NB4 (cell line): ENCODE measurements around the gene SETD6.

Source experiments
- DNase-seq: peaks from one replicate; pipeline ENCODE4 v3.0.0; 2010; ENCODE audit warnings: low read depth
- H3K4me3 ChIP-seq: one replicate; pipeline ENCODE4 v1.5.1; 2011; ENCODE audit warnings: mild to moderate bottlenecking, low read depth, low read length, moderate library complexity
- CTCF ChIP-seq: IDR thresholded peaks from one replicate; pipeline ENCODE4 v1.5.1; 2012; ENCODE audit warnings: low read depth, low read length
- MAX ChIP-seq: IDR thresholded peaks from 2 replicates; pipeline ENCODE4 v1.6.1; 2011; ENCODE audit warnings: low read depth, low read length
- MYC ChIP-seq: IDR thresholded peaks from 2 replicates; pipeline ENCODE4 v1.6.1; 2011; ENCODE audit warnings: low read depth, low read length
- POLR2A ChIP-seq: IDR thresholded peaks from 2 replicates; pipeline ENCODE4 v1.6.1; 2011; ENCODE audit warnings: mild to moderate bottlenecking; ENCODE audit not compliant: insufficient read length; ENCODE audit errors: extremely low read depth

Gene SETD6

DNA sequence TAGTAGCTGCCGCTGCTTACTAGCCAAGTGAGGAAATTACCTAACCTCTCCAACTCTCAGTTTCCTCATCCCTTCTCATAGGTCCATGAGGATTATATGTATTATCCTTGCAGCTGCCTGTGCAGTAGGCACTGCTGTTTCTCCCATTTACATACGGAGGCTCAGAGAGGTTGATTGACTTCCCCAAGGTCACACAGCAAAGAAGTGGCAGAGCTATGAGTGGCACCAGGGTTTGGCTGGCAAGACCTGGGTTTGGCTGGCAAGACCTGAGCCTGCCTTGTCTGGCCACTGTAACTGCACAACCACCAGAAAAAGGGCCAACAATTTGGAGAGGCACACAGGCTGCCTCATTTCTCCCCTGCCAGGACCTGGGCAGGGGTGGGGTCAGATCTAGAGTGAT lies 17.8 kb upstream of the SETD6 start:
- TF ChIP-seq CTCF (no peak), MAX (no peak), MYC (no peak), POLR2A (no peak)
- DNase-seq = no peak
- H3K4me3 ChIP-seq = no peak overlapping the region

DNA sequence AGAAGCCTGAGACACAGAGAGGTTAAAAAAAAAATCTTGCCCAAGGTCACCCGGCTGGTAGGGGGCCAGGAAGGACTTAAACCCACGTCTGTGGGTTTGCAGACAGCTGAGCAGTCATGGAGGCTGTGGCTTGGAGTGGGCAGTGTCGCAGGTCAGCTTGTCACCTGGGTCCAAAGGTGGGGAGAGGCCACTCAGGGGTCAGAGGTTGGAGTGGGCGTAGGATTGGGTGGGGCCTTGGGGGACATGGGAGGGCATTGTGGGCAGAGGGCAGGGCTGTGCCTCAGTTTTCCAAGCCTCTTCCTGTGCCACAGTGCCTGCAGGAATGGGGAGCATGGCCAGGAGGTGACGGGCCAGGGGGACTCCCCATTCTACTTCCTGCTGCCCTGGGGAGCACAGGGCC lies 17.4 kb upstream of the SETD6 start:
- H3K4me3 ChIP-seq = no peak overlapping the region
- no peak for DNase-seq
- TF ChIP-seq POLR2A = no peak
- TF ChIP-seq CTCF = no peak
- no peak for TF ChIP-seq MYC

- no peak for TF ChIP-seq MYC
- TF ChIP-seq MAX = no peak
- no peak for TF ChIP-seq CTCF
- TF ChIP-seq POLR2A = no peak
- no peak for DNase-seq
- H3K4me3 ChIP-seq = no peak overlapping the region
Measured at GRCh38 chr16:58498341-58499091, 16.8 kb upstream of the SETD6 start.

DNA sequence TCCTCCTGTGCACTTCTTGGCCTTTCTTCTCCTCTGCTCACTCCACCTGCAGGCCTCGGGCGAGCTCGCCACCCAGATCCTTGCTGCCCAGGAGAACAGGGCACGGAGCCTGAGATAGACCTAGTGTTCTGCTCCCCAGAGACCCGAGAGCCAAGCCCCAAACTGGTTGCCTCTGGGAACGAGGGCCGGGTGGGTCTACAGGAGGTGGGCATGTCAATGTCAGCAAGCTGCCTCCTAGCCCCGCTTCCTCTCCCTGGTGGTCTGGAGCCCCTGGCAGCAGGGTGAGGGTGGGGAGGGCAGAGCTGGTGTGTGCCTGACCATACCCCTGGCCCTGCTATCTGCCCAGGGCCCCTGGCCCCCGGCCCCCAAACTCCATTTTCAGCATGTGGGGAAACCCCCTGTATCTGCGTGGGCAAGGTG lies 16.2 kb upstream of the SETD6 start:
- no peak overlapping the region for H3K4me3 ChIP-seq

DNA sequence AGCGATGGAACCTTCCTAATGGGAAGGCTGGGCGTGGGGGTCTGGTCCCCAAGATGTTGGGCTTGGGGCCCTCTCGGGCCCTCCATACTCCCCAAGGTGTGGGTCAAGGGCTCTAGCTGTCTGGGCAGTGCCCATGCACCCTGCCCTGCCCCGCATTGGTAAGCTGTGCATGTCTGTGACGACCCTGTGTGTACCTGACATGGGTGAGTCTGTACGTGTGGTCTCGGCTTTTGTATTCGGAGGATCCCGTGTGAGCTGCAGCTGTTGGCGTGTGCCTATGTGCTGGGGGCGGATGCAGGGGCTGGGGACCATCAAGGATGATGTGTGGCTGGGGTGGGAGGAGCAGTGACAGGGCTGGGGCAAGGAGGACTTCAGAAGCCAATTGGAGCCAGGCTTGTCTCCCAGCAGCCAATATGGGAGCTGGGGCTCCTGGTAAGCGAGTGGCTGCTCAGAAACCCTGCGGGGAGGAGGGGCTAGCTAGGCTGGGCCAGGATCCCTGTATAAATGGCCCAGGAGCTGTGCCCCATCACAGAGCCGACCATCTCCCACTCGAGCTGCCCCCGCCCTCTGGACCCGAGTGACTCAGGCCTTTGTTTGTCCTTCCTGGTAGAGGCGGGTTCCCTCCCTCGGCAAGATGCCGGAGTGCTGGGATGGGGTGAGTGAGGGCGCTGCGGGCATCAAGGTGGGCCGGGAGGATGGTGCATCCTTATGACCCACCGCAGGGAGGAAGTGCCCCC lies 15.5 kb upstream of the SETD6 start, which contains the start of gene NDRG4:
NDRG4 (plus strand) TSS at position 529 of the 737 bp plus-strand sequence; CDS start at position 635, 106 bp downstream.
- DNase-seq = peak; percentile 59

More for the DNA sequence above, 16.2 kb upstream of the SETD6 start:
- TF ChIP-seq MYC (no peak), POLR2A (no peak), MAX (no peak), CTCF (no peak)
- no peak for DNase-seq

More for the DNA sequence above, 15.5 kb upstream of the SETD6 start, which contains the start of gene NDRG4:
- TF ChIP-seq MYC (no peak), POLR2A (no peak), CTCF (no peak), MAX (no peak)
- no peak within 1 kb of the TSS for H3K4me3 ChIP-seq
